HG03097 (cell line): ENCODE results near the gene PHACTR4.
"Not testable (repeated sequence)": the region's sequence is repeated elsewhere in the genome, so short reads cannot be mapped to it uniquely, and the experiment has no call there.

Experiments used
- ATAC-seq: cut with Tn5 transposase; IDR thresholded peaks from one replicate; pipeline ENCODE4 v1.9.1; 2021; ENCODE audit not compliant: unreplicated experiment, low FRiP score

PHACTR4 gene

GRCh38 chr1:28428012-28428411 is 58.5 kb downstream of the PHACTR4 start:
- no peak for ATAC-seq

DNA sequence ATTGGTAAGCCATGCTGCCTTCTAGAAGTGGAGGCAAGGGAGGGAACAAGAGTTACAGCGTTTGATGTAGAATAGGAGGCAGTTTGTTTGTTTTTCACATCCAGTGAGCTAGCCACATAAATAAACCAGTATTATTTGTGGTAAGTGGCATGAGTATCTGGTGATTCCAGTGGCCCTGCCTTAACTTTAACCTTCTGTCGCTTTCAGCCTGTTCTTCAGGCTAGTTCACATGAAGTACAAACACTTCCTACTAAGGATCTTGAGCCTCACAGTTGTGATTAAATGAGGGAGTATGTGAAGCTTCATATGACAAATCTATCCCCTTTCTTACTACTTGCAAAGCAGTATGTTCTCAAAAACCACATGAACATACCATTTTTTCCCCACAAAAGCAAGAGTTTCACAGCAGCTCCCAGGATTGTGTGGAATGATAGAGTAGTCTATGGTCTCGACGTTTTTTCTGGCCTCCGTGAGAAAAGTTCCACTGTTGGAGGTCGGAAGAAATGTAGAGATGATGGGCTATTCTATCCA is 59.5 kb downstream of the PHACTR4 start:
- ATAC-seq, result no peak

DNA sequence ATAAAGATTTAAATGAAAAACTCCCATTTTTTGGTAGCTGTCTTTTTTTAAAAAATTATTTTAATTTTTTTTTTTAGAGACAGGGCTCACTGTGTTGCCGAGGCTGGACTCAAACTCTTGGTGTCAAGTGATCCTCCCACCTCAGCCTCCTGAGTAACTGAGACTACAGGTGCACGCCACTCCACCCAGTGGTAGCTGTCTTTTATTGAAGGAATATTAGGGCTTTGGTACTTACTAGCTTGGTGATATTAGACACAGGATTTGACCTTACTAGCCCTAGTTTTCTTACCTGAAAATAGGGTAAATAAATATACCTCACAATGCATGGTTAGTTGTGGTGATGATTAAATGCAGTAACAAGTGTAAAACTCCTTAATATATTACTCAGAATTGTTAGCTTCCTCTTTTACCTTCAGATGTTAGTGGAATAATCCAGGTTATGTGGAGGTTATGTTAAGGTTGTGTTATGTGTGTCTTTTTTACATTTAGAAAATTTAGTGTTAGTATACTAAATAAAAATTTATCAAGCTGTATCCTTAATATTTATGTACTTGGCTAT is 66.8 kb downstream of the PHACTR4 start:
- ATAC-seq, result no peak

DNA sequence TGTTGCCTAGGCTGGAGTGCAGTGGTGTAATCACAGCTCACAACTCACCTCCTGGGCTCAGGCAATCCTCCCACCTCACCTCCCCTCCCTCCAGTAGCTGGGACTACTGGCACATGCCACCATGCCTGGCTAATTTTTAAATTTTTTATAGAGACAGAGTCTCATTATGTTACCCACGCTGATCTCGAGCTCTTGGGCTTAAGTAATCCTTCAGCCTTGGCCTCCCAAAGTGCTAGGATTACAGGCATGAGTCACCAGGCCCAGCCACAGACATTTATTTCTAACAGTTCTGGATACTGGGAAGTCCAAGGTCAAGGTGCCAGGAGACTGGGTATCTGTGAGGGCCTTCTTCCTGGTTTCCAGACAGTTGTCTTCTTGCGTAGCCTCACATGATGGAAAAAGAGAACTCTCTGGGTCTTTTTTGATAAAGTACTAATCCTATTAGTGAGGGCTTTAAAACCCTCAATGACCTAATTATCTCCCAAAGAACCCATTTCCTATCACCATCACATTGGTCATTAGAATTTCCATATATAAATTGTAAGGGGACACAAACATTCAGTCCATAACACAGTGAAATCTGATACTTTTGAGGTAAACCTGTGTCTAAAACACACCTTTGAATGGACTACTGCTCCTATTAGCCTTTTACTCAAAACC is 67.9 kb downstream of the PHACTR4 start:
- no peak for ATAC-seq

- ATAC-seq, result no peak
Measured at GRCh38 chr1:28437924-28438699, 68.6 kb downstream of the PHACTR4 start.

- ATAC-seq, result no peak
Measured at GRCh38 chr1:28439320-28439719, 69.8 kb downstream of the PHACTR4 start.

GRCh38 chr1:28441674-28442073 is 72.1 kb downstream of the PHACTR4 start:
- no peak for ATAC-seq

DNA sequence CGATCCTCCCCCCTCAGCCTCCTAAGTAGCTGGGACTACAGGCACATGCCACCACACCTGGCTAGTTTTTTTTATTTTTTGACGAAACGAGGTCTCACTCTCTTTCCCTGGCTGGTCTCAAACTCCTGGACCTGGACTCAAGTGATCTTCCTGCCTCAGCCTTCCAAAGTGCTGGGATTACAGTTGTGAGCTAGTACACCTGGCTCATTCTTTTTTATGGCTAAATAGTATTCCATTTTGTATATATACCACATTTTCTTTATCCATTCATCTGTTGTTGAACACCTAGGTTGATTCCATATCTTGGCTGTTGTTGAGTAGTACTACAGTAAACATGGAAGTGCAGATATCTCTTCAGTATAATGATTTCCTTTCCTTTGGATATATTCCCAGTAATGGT is 74.0 kb downstream of the PHACTR4 start:
- no peak for ATAC-seq

DNA sequence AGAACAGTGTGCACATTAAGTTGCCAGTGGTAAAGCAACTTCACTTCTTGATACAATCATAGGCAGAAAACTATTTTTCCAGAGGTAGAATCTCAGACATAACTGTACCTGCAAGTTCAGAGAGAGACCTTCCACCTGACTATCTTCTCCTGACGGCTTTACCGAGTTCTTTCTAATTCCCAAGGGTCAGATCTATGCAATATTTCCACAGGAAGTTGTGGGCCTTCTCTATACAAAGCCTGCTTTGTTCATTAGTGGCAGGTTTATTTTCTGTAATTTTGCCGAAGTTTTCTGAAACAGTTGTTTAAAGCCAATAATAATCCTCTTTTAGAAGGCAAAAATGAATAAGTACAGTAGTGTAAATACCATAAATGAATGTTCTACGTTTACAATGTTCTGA is 78.1 kb downstream of the PHACTR4 start:
- no peak for ATAC-seq

- ATAC-seq, result not testable (repeated sequence)
Measured at GRCh38 chr1:28448094-28448611, 78.6 kb downstream of the PHACTR4 start.

GRCh38 chr1:28449904-28450303 is 80.4 kb downstream of the PHACTR4 start:
- ATAC-seq, result peak; percentile 53

GRCh38 chr1:28450561-28450960 is 81.0 kb downstream of the PHACTR4 start:
- no peak for ATAC-seq

GRCh38 chr1:28451011-28451410 is 81.5 kb downstream of the PHACTR4 start:
- no peak for ATAC-seq

DNA sequence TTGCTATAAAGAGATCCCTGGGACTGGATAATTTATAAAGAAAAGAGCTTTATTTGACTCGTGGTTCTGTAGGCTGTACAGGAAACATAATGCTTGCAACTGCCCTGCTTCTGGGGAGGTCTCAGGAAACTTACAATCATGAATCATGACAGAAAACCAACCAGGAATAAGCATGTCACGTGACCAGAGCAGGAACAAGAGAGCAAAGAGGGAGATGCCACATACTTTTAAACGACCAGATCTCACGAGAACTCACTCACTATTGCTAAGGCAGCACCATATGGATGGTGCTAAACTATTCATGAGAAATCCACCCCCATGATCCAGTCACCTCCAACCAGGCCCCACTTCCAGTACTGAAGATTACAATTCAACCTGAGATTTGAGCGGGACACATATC is 86.5 kb downstream of the PHACTR4 start:
- ATAC-seq, result no peak

DNA sequence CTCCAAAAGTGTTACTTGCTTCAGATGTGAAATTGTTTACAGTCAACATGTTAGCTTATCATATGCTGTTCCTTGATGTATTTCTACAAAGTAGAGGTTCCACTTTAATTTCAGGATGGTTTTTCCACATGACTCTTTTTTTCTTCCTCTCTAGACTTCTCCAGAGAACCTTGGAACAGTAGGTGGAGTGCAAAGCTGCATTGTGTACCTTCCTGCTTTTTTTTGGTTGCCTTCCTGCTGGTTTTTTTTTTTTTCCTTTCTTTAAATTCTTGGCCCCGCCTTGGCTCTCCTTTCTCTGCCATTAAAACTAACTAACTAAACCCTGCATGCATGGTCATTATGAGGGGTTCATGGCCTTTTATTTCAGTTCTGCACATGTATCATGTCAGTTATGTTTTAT is 88.1 kb downstream of the PHACTR4 start:
- no peak for ATAC-seq

GRCh38 chr1:28458237-28459228 is 89.0 kb downstream of the PHACTR4 start:
- no peak for ATAC-seq

DNA sequence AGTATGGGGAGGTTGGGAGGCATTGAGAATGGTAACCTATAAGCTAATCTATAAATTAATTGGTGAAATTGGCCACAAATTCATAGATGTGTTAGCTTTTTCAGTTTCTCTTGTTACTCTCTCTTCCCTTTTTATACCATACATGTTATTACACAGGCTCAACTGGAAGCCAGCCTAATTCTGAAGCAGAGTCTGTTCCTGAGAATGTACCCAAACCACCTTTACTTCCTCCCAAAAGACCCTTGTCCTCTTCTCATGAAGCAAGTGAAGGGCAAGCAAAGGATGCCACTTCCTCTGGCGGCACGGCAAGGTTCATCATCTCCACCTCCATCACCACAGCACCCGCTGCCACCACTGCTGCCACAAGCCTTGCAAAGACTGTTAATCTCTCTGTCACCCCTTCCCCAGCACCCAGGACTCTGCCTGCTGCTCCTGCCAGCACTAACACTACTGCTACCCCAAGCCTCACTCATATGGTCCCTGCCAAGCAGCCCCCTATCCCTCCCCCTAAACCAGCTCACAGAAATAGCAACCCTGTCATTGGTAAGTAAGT is 96.8 kb downstream of the PHACTR4 start:
- ATAC-seq, result no peak

- ATAC-seq, result no peak
Measured at GRCh38 chr1:28470146-28470545, 100.6 kb downstream of the PHACTR4 start.

DNA sequence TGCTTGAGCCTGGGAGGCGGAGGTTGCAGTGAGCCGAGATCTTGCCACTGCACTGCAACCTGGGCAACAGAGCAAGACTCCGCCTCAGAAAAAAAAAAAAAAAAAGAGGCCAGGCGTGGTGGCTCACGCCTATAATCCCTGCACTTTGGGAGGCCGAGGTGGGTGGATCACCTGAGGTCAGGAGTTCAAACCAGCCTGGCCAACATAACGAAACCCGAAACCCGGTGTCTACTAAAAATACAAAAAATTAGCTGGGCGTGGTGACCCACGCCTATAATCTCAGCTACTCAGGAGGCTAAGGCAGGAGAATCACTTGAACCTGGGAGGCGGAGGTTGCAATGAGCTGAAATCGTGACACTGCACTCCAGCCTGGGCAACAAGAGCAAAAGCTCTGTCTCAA is 110.0 kb downstream of the PHACTR4 start:
- not testable (repeated sequence) for ATAC-seq

GRCh38 chr1:28480308-28480707 is 110.8 kb downstream of the PHACTR4 start:
- no peak for ATAC-seq
